ENCODE data around the gene SPECC1L. TPM values are rescaled to one million over a fixed set of nuclear protein-coding genes. Genes with fewer than 3 reads are reported as not detected.

SPECC1L gene
- total and polyA plus RNA-seq, 2 of the 8 experiments (the other 6 are each of a cell fraction or from before 2014, with no cell fraction given) = 15.7 to 61.6 TPM

DNA sequence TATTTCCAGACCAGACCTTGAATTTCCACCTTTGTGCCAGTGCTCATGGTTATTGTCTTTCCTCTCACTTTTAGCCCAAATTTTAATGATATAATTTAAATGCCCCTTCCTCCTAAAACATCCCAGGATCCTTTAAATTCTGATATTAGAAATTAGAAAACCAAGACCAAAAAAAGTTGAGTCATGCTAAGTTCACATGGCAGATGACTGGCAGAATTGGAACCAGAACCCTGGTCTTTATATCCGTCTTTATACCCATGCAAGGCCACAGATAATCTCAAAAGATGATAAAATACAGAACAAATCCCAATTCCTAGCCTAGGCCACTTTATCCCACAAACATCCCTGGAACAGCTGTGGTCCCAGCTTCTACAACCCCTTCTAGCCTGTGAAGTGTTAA, 183.2 kb downstream of the SPECC1L start:
- Histone ChIP-seq H3K23me2 (ENCODE audit: low read depth, low read length) (no peaks in the 10 kb centered on the region), H3K79me2 (ENCODE audit: control insufficient read depth in 1 of 2, insufficient read depth in 2 of 2, low read length in 2 of 2) (no peaks in the 10 kb centered on the region), H3K36me3 (ENCODE audit: control insufficient read depth in 2 of 4, insufficient read depth in 4 of 4, low read length in 3 of 4) (no peaks in the 10 kb centered on the region), H2BK120ac (replicated peaks; ENCODE audit: low read depth, low read length) (no peak overlapping the region), H4K5ac (ENCODE audit: insufficient read length, low read depth, low read length) (no peak overlapping the region), H3K9me3 (ENCODE audit: insufficient read depth in 2 of 2, low read depth in 1 of 2, low read length in 1 of 2) (no peaks in the 10 kb centered on the region), H2BK5ac (ENCODE audit: low read depth, low read length) (no peak overlapping the region), H3K56ac (replicated peaks; ENCODE audit: insufficient read length, low read depth, low read length) (no peak overlapping the region), H3K14ac (ENCODE audit: insufficient read length) (no peak overlapping the region), H4K20me1 (replicated peaks in 1 of 2; ENCODE audit: control insufficient read depth in 1 of 2, insufficient read depth in 2 of 2, low read length in 2 of 2) (no peaks in the 10 kb centered on the region), H2BK15ac (ENCODE audit: low read length) (no peak overlapping the region), H3K23ac (ENCODE audit: insufficient read length) (no peak overlapping the region), H4K8ac (ENCODE audit: extremely low read depth, insufficient read depth, low read length) (no peak overlapping the region), H3K4me3 (ENCODE audit: extremely low read depth in 1 of 4, insufficient read depth in 2 of 4, low read depth in 3 of 4, low read length in 4 of 4) (no peak overlapping the region), H3K4ac (replicated peaks; ENCODE audit: insufficient read length, low read depth, low read length) (no peak overlapping the region), H3K4me2 (ENCODE audit: insufficient read depth in 1 of 2, low read depth in 2 of 2, low read length in 2 of 2) (no peak overlapping the region), H3K27ac (ENCODE audit: low read depth, low read length) (no peak overlapping the region), H3K9ac (replicated peaks in 1 of 4; ENCODE audit: extremely low read depth in 1 of 4, low read depth in 3 of 4, low read length in 3 of 4) (no peak overlapping the region), H3K79me1 (ENCODE audit: low read depth, low read length) (no peaks in the 10 kb centered on the region), H2AFZ (ENCODE audit: low read length) (no peak overlapping the region), H2AK5ac (ENCODE audit: low read depth, low read length) (no peak overlapping the region), H3K4me1 (replicated peaks in 1 of 4; ENCODE audit: control insufficient read depth in 3 of 4, insufficient read depth in 4 of 4, low read length in 3 of 4) (no peaks in the 10 kb centered on the region), H2BK12ac (ENCODE audit: low read depth, low read length) (no peak overlapping the region), H3K18ac (ENCODE audit: extremely low read depth, low read length) (no peak overlapping the region), H3K27me3 (replicated peaks in 1 of 4; ENCODE audit: control insufficient read depth in 3 of 4, extremely low read depth in 1 of 4, insufficient read depth in 3 of 4, low read length in 3 of 4) (no peaks in the 10 kb centered on the region; a peak in 1 of 7 replicates), H4K91ac (replicated peaks; ENCODE audit: insufficient read length, low read length) (no peak overlapping the region), H2BK20ac (ENCODE audit: low read length) (no peak overlapping the region)
- 100% methylated on average over 1 of the region's 1 CpG; no CpG with 5 or more reads in 1 of the 2 experiments for WGBS, 2 experiments (ENCODE audit: extremely low coverage in 1 of 2, insufficient coverage in 1 of 2, insufficient read length in 1 of 2, insufficient replicate concordance in 2 of 2, low coverage in 1 of 2, low lambda C conversion rate in 2 of 2, missing lambda C conversion rate in 1 of 2)
- POLR2A ChIA-PET (ENCODE audit: partially characterized antibody) = no interaction called here
- FAIRE-seq = no peak
- TF ChIP-seq CBX5 (IDR thresholded peaks at IDR 0.05; ENCODE audit: low read depth, low read length) (no peak), POU5F1 (IDR thresholded peaks at IDR 0.05; ENCODE audit: low read depth, low read length) (no peak), RNF2 (IDR thresholded peaks at IDR 0.05; ENCODE audit: borderline replicate concordance, low read depth, low read length, missing control alignments, poor library complexity, severe bottlenecking) (no peak), MAFK (IDR thresholded peaks at IDR 0.05; ENCODE audit: low read depth, low read length) (no peak), PHF8 (conservative IDR thresholded peaks at IDR 0.05; ENCODE audit: low read depth, low read length) (no peak), CBX8 (IDR thresholded peaks at IDR 0.05; ENCODE audit: borderline replicate concordance, low read depth, low read length) (no peak), CHD2 (IDR thresholded peaks at IDR 0.05; ENCODE audit: low read length) (no peak), JUN (IDR thresholded peaks at IDR 0.05; ENCODE audit: low read depth, low read length) (no peak), HDAC6 (IDR thresholded peaks at IDR 0.05; ENCODE audit: low read depth, low read length) (no peak)
- CTCF ChIA-PET (ENCODE audit: partially characterized antibody) = interaction anchor here (0.9 to 3.7 kb wide), 2 partner anchors 10 to 32 kb away, joined by 6 to 12 read pairs; no protein-coding TSS in a partner anchor
- DNase-seq (ENCODE audit: low read depth in 1 of 2, low spot score in 2 of 2) = no peak
